GM12878 (cell line): ENCODE data around the gene PHF14. TPM values are rescaled to one million over a fixed set of nuclear protein-coding genes. Genes with fewer than 3 reads are reported as not detected.

Source experiments
- CHD1 ChIP-seq: IDR thresholded peaks from 2 replicates; pipeline ENCODE4 v1.6.1; 2012; ENCODE audit warnings: low read depth, low read length, improper control_type of control experiment
- DPF2 ChIP-seq: fragments of 450-650 bp; IDR thresholded peaks from 2 replicates; pipeline ENCODE4 v1.6.1; 2017; ENCODE audit warnings: mild to moderate bottlenecking
- GATAD2B ChIP-seq: fragments of 450-650 bp; conservative IDR thresholded peaks from 2 replicates; pipeline ENCODE4 v1.6.1; 2017; ENCODE audit warnings: low read depth, mild to moderate bottlenecking, moderate library complexity
- JUNB ChIP-seq: IDR thresholded peaks from 2 replicates; pipeline ENCODE4 v1.6.1; 2016; ENCODE audit warnings: antibody characterized with exemption, mild to moderate bottlenecking
- MEF2A ChIP-seq: IDR thresholded peaks from 2 replicates; pipeline ENCODE4 v1.6.1; 2011; ENCODE audit warnings: low read depth, mild to moderate bottlenecking, low read length, moderate library complexity; ENCODE audit not compliant: insufficient read depth
- MTA2 ChIP-seq: fragments of 450-650 bp; IDR thresholded peaks from 2 replicates; pipeline ENCODE4 v1.6.1; 2016; ENCODE audit warnings: low read depth, mild to moderate bottlenecking, moderate library complexity
- MYB ChIP-seq: fragments of 150-350 bp; IDR thresholded peaks from 2 replicates; pipeline ENCODE4 v1.6.1; 2014; ENCODE audit warnings: mild to moderate bottlenecking, low read depth, low read length, borderline replicate concordance
- NFYA ChIP-seq: IDR thresholded peaks from 2 replicates; pipeline ENCODE4 v1.6.1; 2011; ENCODE audit warnings: low read depth, mild to moderate bottlenecking, low read length, improper control_type of control experiment, borderline replicate concordance
- NFYB ChIP-seq: IDR thresholded peaks from 2 replicates; pipeline ENCODE4 v1.6.1; 2011; ENCODE audit warnings: low read depth, mild to moderate bottlenecking, low read length, improper control_type of control experiment, moderate library complexity; ENCODE audit not compliant: insufficient read depth
- NR2C2 ChIP-seq: IDR thresholded peaks from 2 replicates; pipeline ENCODE4 v1.6.1; 2011; ENCODE audit warnings: borderline replicate concordance, low read depth; ENCODE audit not compliant: control insufficient read depth, insufficient read length
- POLR2AphosphoS2 ChIP-seq: IDR thresholded peaks from 2 replicates; pipeline ENCODE4 v1.6.1; 2011; ENCODE audit warnings: low read depth, mild to moderate bottlenecking, low read length, improper control_type of control experiment, moderate library complexity
- POLR2AphosphoS5 ChIP-seq: IDR thresholded peaks from 2 replicates; pipeline ENCODE4 v1.6.1; 2011; ENCODE audit warnings: mild to moderate bottlenecking, low read length, inconsistent platforms
- RBBP5 ChIP-seq: fragments of 200-600 bp; sonication (generic); conservative IDR thresholded peaks from 2 replicates; pipeline ENCODE4 v1.6.1; 2016
- RCOR1 ChIP-seq: conservative IDR thresholded peaks from 2 replicates; pipeline ENCODE4 v1.6.1; 2012; ENCODE audit warnings: low read depth, low read length, improper control_type of control experiment
- STAT3 ChIP-seq: IDR thresholded peaks from 2 replicates; pipeline ENCODE4 v1.6.1; 2011; ENCODE audit warnings: low read depth, low read length, improper control_type of control experiment
- ZNF622 ChIP-seq: fragments of 450-650 bp; IDR thresholded peaks from 2 replicates; pipeline ENCODE4 v1.6.1; 2017; ENCODE audit warnings: mild to moderate bottlenecking, inconsistent platforms
- polyA plus RNA-seq, 11 experiments: library from polyadenylated mRNA; depleted of rRNA in 4 of 11; unstranded in 6 of 11; stranded (reverse) in 5 of 11; fragments of >200 nt; fragmentation: Nextera tagmentation in 4 of 11; fragmentation: Illumina TruSeq in 1 of 11; extraction: Ambion mirVana in 4 of 11; extraction: Trizol in 1 of 11; gene quantifications; 1 replicate in 1 of 11; 2 replicates in 10 of 11; pipeline versions ENCODE4 v1.2.1 to v1.2.3, GENCODE V29; 2011 to 2016; ENCODE audit warnings: inconsistent platforms in 2 of 11, missing spikeins in 2 of 11, low read depth in 1 of 11
- total RNA-seq, 4 experiments: library from RNA; depleted of rRNA in 3 of 4; stranded (reverse); fragments of >200 nt in 3 of 4; fragmentation: Illumina TruSeq in 1 of 4; extraction: Trizol in 1 of 4; gene quantifications; 2 replicates each; pipeline versions ENCODE4 v1.2.1 to v1.2.3, GENCODE V29; 2013 to 2021
- TF ChIP-seq, protein P1 (sequence below): IDR thresholded peaks from 2 replicates; pipeline ENCODE4 v1.6.1; 2011; ENCODE audit warnings: low read depth, mild to moderate bottlenecking, low read length, moderate library complexity, borderline replicate concordance; ENCODE audit errors: extremely low read depth
- TF ChIP-seq, protein P2 (sequence below): IDR thresholded peaks from 2 replicates; pipeline ENCODE4 v1.6.1; 2012; ENCODE audit warnings: low read depth, low read length, improper control_type of control experiment
- TF ChIP-seq, protein P3 (sequence below): IDR thresholded peaks from 2 replicates; pipeline ENCODE4 v1.6.1; 2012; ENCODE audit warnings: improper control_type of control experiment, low read depth, low read length; ENCODE audit not compliant: insufficient replicate concordance
- TF ChIP-seq, protein P4 (sequence below): fragments of 450-650 bp; IDR thresholded peaks from 2 replicates; pipeline ENCODE4 v1.6.1; 2016; ENCODE audit warnings: mild to moderate bottlenecking
- TF ChIP-seq, protein P5 (sequence below): fragments of 450-650 bp; IDR thresholded peaks from 2 replicates; pipeline ENCODE4 v1.6.1; 2016; ENCODE audit warnings: mild to moderate bottlenecking

PHF14 gene
- total and polyA plus RNA-seq, 10 of the 15 experiments (the other 5 are each of a cell fraction or from before 2014, with no cell fraction given): 21.3 to 47.1 (median 29.9) TPM

GRCh38 chr7:11170863-11171568 is 197.3 kb downstream of the PHF14 start (continued):
- TF ChIP-seq NFYB (no peak), MYB (no peak), GATAD2B (no peak), RBBP5 (no peak), ZNF622 (no peak), POLR2AphosphoS5 (no peak), NFYA (no peak), RCOR1 (no peak), JUNB (0 out of 2 replicates have a peak, but pooled peaks have one; percentile 23), CHD1 (no peak), STAT3 (no peak), NR2C2 (no peak), POLR2AphosphoS2 (no peak), MEF2A (no peak), MTA2 (peak; percentile 86), DPF2 (peak; percentile 70; the same call in 1 of the 2 replicates)
- TF ChIP-seq, protein P1, sequence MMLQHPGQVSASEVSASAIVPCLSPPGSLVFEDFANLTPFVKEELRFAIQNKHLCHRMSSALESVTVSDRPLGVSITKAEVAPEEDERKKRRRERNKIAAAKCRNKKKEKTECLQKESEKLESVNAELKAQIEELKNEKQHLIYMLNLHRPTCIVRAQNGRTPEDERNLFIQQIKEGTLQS: no peak
- TF ChIP-seq, protein P2, sequence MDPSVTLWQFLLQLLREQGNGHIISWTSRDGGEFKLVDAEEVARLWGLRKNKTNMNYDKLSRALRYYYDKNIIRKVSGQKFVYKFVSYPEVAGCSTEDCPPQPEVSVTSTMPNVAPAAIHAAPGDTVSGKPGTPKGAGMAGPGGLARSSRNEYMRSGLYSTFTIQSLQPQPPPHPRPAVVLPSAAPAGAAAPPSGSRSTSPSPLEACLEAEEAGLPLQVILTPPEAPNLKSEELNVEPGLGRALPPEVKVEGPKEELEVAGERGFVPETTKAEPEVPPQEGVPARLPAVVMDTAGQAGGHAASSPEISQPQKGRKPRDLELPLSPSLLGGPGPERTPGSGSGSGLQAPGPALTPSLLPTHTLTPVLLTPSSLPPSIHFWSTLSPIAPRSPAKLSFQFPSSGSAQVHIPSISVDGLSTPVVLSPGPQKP: no peak
- TF ChIP-seq, protein P3, sequence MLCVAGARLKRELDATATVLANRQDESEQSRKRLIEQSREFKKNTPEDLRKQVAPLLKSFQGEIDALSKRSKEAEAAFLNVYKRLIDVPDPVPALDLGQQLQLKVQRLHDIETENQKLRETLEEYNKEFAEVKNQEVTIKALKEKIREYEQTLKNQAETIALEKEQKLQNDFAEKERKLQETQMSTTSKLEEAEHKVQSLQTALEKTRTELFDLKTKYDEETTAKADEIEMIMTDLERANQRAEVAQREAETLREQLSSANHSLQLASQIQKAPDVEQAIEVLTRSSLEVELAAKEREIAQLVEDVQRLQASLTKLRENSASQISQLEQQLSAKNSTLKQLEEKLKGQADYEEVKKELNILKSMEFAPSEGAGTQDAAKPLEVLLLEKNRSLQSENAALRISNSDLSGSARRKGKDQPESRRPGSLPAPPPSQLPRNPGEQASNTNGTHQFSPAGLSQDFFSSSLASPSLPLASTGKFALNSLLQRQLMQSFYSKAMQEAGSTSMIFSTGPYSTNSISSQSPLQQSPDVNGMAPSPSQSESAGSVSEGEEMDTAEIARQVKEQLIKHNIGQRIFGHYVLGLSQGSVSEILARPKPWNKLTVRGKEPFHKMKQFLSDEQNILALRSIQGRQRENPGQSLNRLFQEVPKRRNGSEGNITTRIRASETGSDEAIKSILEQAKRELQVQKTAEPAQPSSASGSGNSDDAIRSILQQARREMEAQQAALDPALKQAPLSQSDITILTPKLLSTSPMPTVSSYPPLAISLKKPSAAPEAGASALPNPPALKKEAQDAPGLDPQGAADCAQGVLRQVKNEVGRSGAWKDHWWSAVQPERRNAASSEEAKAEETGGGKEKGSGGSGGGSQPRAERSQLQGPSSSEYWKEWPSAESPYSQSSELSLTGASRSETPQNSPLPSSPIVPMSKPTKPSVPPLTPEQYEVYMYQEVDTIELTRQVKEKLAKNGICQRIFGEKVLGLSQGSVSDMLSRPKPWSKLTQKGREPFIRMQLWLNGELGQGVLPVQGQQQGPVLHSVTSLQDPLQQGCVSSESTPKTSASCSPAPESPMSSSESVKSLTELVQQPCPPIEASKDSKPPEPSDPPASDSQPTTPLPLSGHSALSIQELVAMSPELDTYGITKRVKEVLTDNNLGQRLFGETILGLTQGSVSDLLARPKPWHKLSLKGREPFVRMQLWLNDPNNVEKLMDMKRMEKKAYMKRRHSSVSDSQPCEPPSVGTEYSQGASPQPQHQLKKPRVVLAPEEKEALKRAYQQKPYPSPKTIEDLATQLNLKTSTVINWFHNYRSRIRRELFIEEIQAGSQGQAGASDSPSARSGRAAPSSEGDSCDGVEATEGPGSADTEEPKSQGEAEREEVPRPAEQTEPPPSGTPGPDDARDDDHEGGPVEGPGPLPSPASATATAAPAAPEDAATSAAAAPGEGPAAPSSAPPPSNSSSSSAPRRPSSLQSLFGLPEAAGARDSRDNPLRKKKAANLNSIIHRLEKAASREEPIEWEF: no peak
- TF ChIP-seq, protein P4, sequence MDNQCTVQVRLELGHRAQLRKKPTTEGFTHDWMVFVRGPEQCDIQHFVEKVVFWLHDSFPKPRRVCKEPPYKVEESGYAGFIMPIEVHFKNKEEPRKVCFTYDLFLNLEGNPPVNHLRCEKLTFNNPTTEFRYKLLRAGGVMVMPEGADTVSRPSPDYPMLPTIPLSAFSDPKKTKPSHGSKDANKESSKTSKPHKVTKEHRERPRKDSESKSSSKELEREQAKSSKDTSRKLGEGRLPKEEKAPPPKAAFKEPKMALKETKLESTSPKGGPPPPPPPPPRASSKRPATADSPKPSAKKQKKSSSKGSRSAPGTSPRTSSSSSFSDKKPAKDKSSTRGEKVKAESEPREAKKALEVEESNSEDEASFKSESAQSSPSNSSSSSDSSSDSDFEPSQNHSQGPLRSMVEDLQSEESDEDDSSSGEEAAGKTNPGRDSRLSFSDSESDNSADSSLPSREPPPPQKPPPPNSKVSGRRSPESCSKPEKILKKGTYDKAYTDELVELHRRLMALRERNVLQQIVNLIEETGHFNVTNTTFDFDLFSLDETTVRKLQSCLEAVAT: no peak
- TF ChIP-seq, protein P5, sequence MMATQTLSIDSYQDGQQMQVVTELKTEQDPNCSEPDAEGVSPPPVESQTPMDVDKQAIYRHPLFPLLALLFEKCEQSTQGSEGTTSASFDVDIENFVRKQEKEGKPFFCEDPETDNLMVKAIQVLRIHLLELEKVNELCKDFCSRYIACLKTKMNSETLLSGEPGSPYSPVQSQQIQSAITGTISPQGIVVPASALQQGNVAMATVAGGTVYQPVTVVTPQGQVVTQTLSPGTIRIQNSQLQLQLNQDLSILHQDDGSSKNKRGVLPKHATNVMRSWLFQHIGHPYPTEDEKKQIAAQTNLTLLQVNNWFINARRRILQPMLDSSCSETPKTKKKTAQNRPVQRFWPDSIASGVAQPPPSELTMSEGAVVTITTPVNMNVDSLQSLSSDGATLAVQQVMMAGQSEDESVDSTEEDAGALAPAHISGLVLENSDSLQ: 0 out of 2 replicates have a peak, but pooled peaks have one; percentile 16
